ENCODE data around the gene SLC7A8.

Gene SLC7A8

GRCh38 chr14:23129759-23130316, 53.6 kb downstream of the SLC7A8 start:
- in situ Hi-C loops (cut with MboI; ENCODE audit: low sequenced_read_pairs, unreplicated experiment), result loop anchor here (10.0 kb wide), 2 partner anchors 55 to 165 kb away; partner anchors contain the start of gene SLC7A8
- DNase-seq (ENCODE audit: low spot score), result no peak
- TF ChIP-seq, protein P1, sequence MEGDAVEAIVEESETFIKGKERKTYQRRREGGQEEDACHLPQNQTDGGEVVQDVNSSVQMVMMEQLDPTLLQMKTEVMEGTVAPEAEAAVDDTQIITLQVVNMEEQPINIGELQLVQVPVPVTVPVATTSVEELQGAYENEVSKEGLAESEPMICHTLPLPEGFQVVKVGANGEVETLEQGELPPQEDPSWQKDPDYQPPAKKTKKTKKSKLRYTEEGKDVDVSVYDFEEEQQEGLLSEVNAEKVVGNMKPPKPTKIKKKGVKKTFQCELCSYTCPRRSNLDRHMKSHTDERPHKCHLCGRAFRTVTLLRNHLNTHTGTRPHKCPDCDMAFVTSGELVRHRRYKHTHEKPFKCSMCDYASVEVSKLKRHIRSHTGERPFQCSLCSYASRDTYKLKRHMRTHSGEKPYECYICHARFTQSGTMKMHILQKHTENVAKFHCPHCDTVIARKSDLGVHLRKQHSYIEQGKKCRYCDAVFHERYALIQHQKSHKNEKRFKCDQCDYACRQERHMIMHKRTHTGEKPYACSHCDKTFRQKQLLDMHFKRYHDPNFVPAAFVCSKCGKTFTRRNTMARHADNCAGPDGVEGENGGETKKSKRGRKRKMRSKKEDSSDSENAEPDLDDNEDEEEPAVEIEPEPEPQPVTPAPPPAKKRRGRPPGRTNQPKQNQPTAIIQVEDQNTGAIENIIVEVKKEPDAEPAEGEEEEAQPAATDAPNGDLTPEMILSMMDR (IDR thresholded peaks at IDR 0.05; ENCODE audit: borderline replicate concordance, control extremely low read depth, extremely low read depth, insufficient read depth, missing control alignments), result no peak

DNA sequence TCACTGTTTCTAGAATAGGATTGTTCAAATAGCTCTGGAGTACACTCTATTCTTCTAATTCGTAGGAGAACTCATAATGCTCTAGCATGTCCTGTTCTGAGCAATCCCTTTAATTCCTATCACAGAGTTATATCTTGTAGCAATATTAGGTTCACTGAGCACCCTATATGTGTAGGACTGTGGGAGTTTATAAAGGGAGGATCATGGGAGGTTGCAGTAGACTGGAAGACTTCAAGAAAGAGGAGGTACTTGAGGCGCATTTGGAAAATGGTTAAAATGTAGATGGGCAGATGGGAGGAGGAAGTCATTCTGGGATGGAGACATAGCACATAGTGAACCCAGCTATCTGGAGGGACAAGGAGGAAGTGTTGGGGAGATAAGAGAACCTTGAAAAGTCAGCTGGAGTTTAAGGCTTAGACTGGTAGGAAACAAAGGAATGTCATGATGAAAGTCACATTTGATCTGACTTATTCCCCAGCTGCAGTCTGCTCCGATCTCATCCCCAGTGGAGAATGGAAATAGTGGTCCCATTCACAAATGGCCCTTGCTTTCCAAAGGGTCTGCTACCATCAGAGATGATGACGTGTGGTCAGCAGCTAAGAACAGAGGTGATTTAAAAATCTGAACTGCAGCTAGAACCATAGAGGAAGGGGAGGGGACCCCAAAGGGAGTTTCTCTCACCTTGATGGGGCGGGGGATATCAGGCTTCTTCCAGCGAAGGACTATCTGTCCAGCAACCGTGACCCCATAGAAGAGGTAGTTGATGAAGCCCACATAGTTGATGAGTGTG, 54.3 kb downstream of the SLC7A8 start:
- TF ChIP-seq, protein P1 (IDR thresholded peaks at IDR 0.05; ENCODE audit: borderline replicate concordance, control extremely low read depth, extremely low read depth, insufficient read depth, missing control alignments), result no peak

GRCh38 chr14:23127861-23128260, 55.6 kb downstream of the SLC7A8 start:
- DNase-seq (ENCODE audit: low spot score), result no peak
- in situ Hi-C loops (cut with MboI; ENCODE audit: low sequenced_read_pairs, unreplicated experiment), result loop anchor here (10.0 kb wide), 2 partner anchors 57 to 167 kb away; partner anchors contain the start of gene SLC7A8
- TF ChIP-seq, protein P1 (IDR thresholded peaks at IDR 0.05; ENCODE audit: borderline replicate concordance, control extremely low read depth, extremely low read depth, insufficient read depth, missing control alignments), result no peak

More for the DNA sequence above, 54.3 kb downstream of the SLC7A8 start:
- no peak for DNase-seq (ENCODE audit: low spot score)
- in situ Hi-C loops (cut with MboI; ENCODE audit: low sequenced_read_pairs, unreplicated experiment), result loop anchor here (10.0 kb wide), 2 partner anchors 56 to 166 kb away; partner anchors contain the start of gene SLC7A8

GRCh38 chr14:23126548-23127278, 56.7 kb downstream of the SLC7A8 start:
- no peak for DNase-seq (ENCODE audit: low spot score)

DNA sequence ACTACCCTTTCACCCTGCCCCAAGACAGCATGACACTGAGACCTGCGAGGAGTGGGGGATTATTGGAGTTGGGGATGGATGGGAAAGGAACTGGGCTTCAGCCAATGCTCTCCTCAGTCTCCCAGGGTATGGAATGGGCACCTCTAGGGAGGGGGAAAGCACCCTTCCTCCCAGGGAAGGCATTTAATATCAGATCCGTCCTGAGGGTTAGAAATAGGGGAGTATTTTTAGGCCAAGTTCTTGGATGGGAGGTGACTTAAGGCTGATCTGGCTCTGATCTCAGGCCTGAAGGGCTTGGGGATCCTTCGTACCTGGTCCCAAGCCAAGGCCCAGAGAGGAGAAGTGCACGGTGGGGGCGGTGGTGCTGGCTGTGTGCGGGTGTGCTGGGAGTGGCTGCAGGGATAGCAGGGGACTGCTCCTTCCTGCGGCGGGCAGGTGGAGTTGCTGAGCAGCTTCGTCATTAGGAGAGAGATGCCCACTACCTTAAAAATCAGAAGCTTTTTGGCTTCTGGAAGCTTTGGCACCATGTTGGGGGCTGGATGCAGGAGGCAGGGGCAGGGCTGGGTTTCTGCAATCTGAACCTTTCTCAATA, 57.4 kb downstream of the SLC7A8 start:
- in situ Hi-C loops (cut with MboI; ENCODE audit: low sequenced_read_pairs, unreplicated experiment), result loop anchor here (10.0 kb wide), 2 partner anchors 59 to 169 kb away; partner anchors contain the start of gene SLC7A8
- TF ChIP-seq, protein P1 (IDR thresholded peaks at IDR 0.05; ENCODE audit: borderline replicate concordance, control extremely low read depth, extremely low read depth, insufficient read depth, missing control alignments), result no peak
- no peak for DNase-seq (ENCODE audit: low spot score)

More at GRCh38 chr14:23126548-23127278, 56.7 kb downstream of the SLC7A8 start:
- in situ Hi-C loops (cut with MboI; ENCODE audit: low sequenced_read_pairs, unreplicated experiment), result loop anchor here (10.0 kb wide), 2 partner anchors 58 to 168 kb away; partner anchors contain the start of gene SLC7A8
- TF ChIP-seq, protein P1 (IDR thresholded peaks at IDR 0.05; ENCODE audit: borderline replicate concordance, control extremely low read depth, extremely low read depth, insufficient read depth, missing control alignments), result no peak

GRCh38 chr14:23125011-23125410, 58.4 kb downstream of the SLC7A8 start:
- TF ChIP-seq, protein P1 (IDR thresholded peaks at IDR 0.05; ENCODE audit: borderline replicate concordance, control extremely low read depth, extremely low read depth, insufficient read depth, missing control alignments), result no peak
- DNase-seq (ENCODE audit: low spot score), result no peak
- in situ Hi-C loops (cut with MboI; ENCODE audit: low sequenced_read_pairs, unreplicated experiment), result loop anchor here (10.0 kb wide), 2 partner anchors 60 to 170 kb away; partner anchors contain the start of gene SLC7A8

Measured in GM13976 (cell line).